ENCODE measurements around the gene HOMER3.

HOMER3 gene

DNA sequence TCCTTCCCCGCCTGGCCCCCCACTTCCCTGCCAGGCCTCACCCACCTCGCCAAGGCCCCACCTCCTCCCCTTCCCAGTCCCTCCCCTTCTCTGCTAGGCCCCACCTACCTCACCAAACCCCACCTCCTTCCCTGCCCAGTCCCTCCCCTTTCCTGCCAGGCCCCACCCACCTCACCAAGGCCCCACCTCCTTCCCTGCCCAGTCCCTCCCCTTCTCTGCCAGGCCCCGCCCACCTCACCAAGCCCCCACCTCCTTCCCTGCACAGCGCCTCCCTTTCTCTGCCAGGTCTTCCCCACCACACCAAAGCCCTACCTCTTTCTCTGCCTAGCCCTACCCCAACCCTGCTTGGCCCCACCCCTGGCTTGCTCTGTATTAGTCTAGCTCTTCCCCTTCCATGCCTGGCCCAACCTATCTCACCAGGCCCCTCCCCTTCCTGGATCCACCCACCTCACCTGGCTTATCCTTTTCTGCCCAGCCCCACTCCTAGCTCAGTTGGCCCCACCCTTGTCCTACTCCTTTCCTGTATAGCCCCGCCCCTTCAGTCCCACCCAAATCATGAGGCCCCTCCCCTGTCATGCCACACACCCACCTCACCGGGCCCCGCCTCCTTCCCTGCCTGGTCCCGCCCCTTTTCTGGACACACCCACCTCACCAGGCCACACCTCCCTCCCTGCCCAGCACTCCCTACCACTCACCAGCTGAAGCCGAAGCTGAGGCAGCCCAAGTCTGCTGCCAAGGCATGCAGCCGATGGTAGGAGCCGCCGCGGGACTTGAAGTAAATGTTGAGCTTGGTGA, 61.2 kb downstream of the HOMER3 start:
- TF ChIP-seq POLR2A (IDR thresholded peaks at IDR 0.05; ENCODE audit: low read length) (no peak), GATA1 (IDR thresholded peaks at IDR 0.05; ENCODE audit: low read depth, low read length) (no peak)
- DNase-seq, result peak; percentile 73 to 77

Data from erythroblast (primary cell).